Muscle of leg (tissue), 11 donors: ENCODE measurements around the gene RPTOR. TPM values are rescaled to one million over a fixed set of nuclear protein-coding genes. Genes with fewer than 3 reads are reported as not detected.

Source experiments
- DNase-seq: peaks from one replicate; pipeline ENCODE4 v3.0.0; 2013
- H3K27ac ChIP-seq: one replicate; pipeline ENCODE4 v1.5.1; 2013; ENCODE audit warnings: mild to moderate bottlenecking, low read length, control low read depth
- H3K27me3 ChIP-seq: one replicate; pipeline ENCODE4 v1.6.1; 2013; ENCODE audit warnings: low read length; ENCODE audit not compliant: control insufficient read depth, insufficient read depth
- H3K36me3 ChIP-seq: one replicate; pipeline ENCODE4 v1.6.1; 2013; ENCODE audit warnings: low read length; ENCODE audit not compliant: control insufficient read depth, insufficient read depth
- H3K4me1 ChIP-seq: one replicate; pipeline ENCODE4 v1.6.1; 2013; ENCODE audit warnings: low read length; ENCODE audit not compliant: control insufficient read depth, insufficient read depth
- H3K4me3 ChIP-seq: one replicate; pipeline ENCODE4 v1.5.1; 2013; ENCODE audit warnings: low read length, control low read depth
- H3K9me3 ChIP-seq: replicated peaks from 2 replicates; pipeline ENCODE4 v1.6.1; 2013; ENCODE audit warnings: low read depth, low read length; ENCODE audit not compliant: control insufficient read depth
- WGBS: methylation state at CpG from one replicate; pipeline ENCODE4 v1.1.5; 2013; ENCODE audit warnings: missing lambda C conversion rate; ENCODE audit not compliant: insufficient coverage; 5-methylcytosine and 5-hydroxymethylcytosine counted together
- polyA plus RNA-seq, 8 donors: library from polyadenylated mRNA; unstranded; fragments of 120-200 nt; gene quantifications; one replicate each; pipeline versions ENCODE4 v1.2.1 to v1.2.3, GENCODE V29; 2013; ENCODE audit warnings: inconsistent platforms in 1 of 8, low replicate concordance in 1 of 8; ENCODE audit not compliant: insufficient read length in 8 of 8, insufficient read depth in 1 of 8
- total RNA-seq: library from RNA; stranded (reverse); fragments of 120-200 nt; gene quantifications from one replicate; pipeline ENCODE4 v1.2.4, GENCODE V29; 2013

The RPTOR gene
- total and polyA plus RNA-seq, 9 donors, result 17.3 to 23.7 (median 20.0) TPM

GRCh38 chr17:80726558-80727408, 182.1 kb downstream of the RPTOR start:
- Histone ChIP-seq H3K36me3 (peaks cover 2% of the 10 kb centered on the region), H3K9me3 (no peaks in the 10 kb centered on the region), H3K4me3 (no peak overlapping the region), H3K27me3 (no peaks in the 10 kb centered on the region), H3K4me1 (peaks cover 33% of the 10 kb centered on the region), H3K27ac (no peak overlapping the region)
- 94% methylated on average over 39 of the region's 42 CpGs for WGBS
- DNase-seq, result no peak

GRCh38 chr17:80727409-80727755, 182.7 kb downstream of the RPTOR start:
- H3K27me3 ChIP-seq, result no peaks in the 10 kb centered on the region
- peaks cover 35% of the 10 kb centered on the region for H3K4me1 ChIP-seq
- H3K27ac ChIP-seq, result no peak overlapping the region
- no peak overlapping the region for H3K4me3 ChIP-seq
- peaks cover 2% of the 10 kb centered on the region for H3K36me3 ChIP-seq
- DNase-seq, result no peak
- WGBS, result 92% methylated on average over 13 of the region's 13 CpGs
- H3K9me3 ChIP-seq, result no peaks in the 10 kb centered on the region

- WGBS, result 43% methylated on average over 2 of the region's 7 CpGs
These were observed 184.4 kb downstream of the RPTOR start for GRCh38 chr17:80729016-80729415.

GRCh38 chr17:80729761-80730160, 185.1 kb downstream of the RPTOR start:
- peaks cover 28% of the 10 kb centered on the region for H3K4me1 ChIP-seq
- WGBS, result 16% methylated on average over 8 of the region's 10 CpGs
- no peaks in the 10 kb centered on the region for H3K9me3 ChIP-seq
- H3K36me3 ChIP-seq, result peaks cover 2% of the 10 kb centered on the region
- H3K27me3 ChIP-seq, result no peaks in the 10 kb centered on the region
- H3K4me3 ChIP-seq, result no peak overlapping the region
- no peak overlapping the region for H3K27ac ChIP-seq
- DNase-seq, result peak; percentile 81

More at GRCh38 chr17:80729016-80729415, 184.4 kb downstream of the RPTOR start:
- Histone ChIP-seq H3K27ac (no peak overlapping the region), H3K27me3 (no peaks in the 10 kb centered on the region), H3K36me3 (peaks cover 2% of the 10 kb centered on the region), H3K9me3 (no peaks in the 10 kb centered on the region), H3K4me1 (peaks cover 30% of the 10 kb centered on the region), H3K4me3 (no peak overlapping the region)
- no peak for DNase-seq

- H3K4me1 ChIP-seq, result peaks cover 25% of the 10 kb centered on the region
- no peak for DNase-seq
- H3K27me3 ChIP-seq, result no peaks in the 10 kb centered on the region
- H3K9me3 ChIP-seq, result no peaks in the 10 kb centered on the region
- no peak overlapping the region for H3K4me3 ChIP-seq
- no peak overlapping the region for H3K27ac ChIP-seq
- peaks cover 2% of the 10 kb centered on the region for H3K36me3 ChIP-seq
- 76% methylated on average over 3 of the region's 6 CpGs for WGBS
These were observed 186.1 kb downstream of the RPTOR start for GRCh38 chr17:80730739-80731138.

- DNase-seq, result no peak
- H3K4me3 ChIP-seq, result no peak overlapping the region
- peaks cover 2% of the 10 kb centered on the region for H3K36me3 ChIP-seq
- H3K9me3 ChIP-seq, result no peaks in the 10 kb centered on the region
- H3K4me1 ChIP-seq, result peaks cover 20% of the 10 kb centered on the region
- no peaks in the 10 kb centered on the region for H3K27me3 ChIP-seq
- 67% methylated on average over 1 of the region's 7 CpGs for WGBS
- no peak overlapping the region for H3K27ac ChIP-seq
These were observed 186.7 kb downstream of the RPTOR start for GRCh38 chr17:80731323-80731722.

- Histone ChIP-seq H3K27ac (no peak overlapping the region), H3K4me3 (no peak overlapping the region), H3K36me3 (peaks cover 2% of the 10 kb centered on the region), H3K4me1 (peaks cover 23% of the 10 kb centered on the region), H3K9me3 (no peaks in the 10 kb centered on the region), H3K27me3 (no peaks in the 10 kb centered on the region)
- peak; percentile 46 for DNase-seq
- WGBS, result no CpG with 5 or more reads among the region's 7 CpGs
These were observed 187.6 kb downstream of the RPTOR start for GRCh38 chr17:80732268-80732667.

- H3K4me1 ChIP-seq, result peaks cover 3% of the 10 kb centered on the region
- H3K36me3 ChIP-seq, result no peaks in the 10 kb centered on the region
- DNase-seq, result peak; percentile 52
- H3K27me3 ChIP-seq, result no peaks in the 10 kb centered on the region
- H3K9me3 ChIP-seq, result no peaks in the 10 kb centered on the region
- peak overlapping the region; percentile 35 for H3K27ac ChIP-seq
- WGBS, result 65% methylated on average over 7 of the region's 17 CpGs
- H3K4me3 ChIP-seq, result no peak overlapping the region
These were observed 192.7 kb downstream of the RPTOR start for GRCh38 chr17:80737106-80738019.

- H3K27ac ChIP-seq, result peak overlapping the region; percentile 35
- no peak overlapping the region for H3K4me3 ChIP-seq
- H3K9me3 ChIP-seq, result no peaks in the 10 kb centered on the region
- no peaks in the 10 kb centered on the region for H3K36me3 ChIP-seq
- peaks cover 3% of the 10 kb centered on the region for H3K4me1 ChIP-seq
- H3K27me3 ChIP-seq, result no peaks in the 10 kb centered on the region
- 56% methylated on average over 13 of the region's 17 CpGs for WGBS
- peak; percentile 64 for DNase-seq
These were observed 193.6 kb downstream of the RPTOR start for GRCh38 chr17:80738020-80738808.
